Measurements from ENCODE around the gene ZNF101.
"Not testable (repeated sequence)": the region's sequence is repeated elsewhere in the genome, so short reads cannot be mapped to it uniquely, and the experiment has no call there.

ZNF101 gene

DNA sequence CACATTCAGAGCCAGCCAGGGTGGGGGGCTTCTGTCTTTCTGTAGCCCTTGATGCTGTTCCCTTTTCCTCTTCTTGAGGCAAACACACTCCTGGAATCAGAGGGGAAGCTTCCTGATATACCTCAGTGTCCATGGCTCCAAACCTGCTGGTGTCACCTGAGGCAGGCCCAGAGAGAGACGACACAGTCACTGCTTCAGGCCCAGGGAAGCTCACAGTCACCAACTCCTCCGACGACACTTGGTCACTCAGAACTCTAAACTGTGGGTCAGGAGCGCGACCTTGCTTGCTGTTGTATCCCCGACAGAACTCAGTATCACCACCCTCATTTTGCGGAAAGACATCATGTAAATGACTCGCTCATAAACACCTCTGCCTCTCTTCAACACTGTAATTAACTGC lies 6.3 kb upstream of the ZNF101 start:
- no peak for DNase-seq

DNA sequence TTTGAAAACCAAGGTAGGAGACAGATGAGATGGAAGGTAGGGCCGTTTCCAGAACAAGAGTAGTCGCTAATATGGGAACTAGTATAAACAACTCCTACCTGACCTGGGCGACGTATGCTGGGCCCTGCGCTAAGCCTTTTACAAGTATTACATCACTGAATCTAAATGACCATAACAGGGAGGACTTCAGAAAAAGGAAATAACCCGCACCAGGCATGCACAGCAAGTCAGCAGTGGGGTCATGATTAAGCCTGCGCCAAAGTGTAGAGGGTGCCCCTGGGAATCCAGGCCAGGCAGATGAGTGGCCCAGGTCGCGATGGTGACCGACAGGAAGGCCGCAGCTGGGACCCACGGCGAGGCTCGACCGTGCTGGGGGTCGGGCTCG lies 5.8 kb upstream of the ZNF101 start:
- no peak for DNase-seq

DNA sequence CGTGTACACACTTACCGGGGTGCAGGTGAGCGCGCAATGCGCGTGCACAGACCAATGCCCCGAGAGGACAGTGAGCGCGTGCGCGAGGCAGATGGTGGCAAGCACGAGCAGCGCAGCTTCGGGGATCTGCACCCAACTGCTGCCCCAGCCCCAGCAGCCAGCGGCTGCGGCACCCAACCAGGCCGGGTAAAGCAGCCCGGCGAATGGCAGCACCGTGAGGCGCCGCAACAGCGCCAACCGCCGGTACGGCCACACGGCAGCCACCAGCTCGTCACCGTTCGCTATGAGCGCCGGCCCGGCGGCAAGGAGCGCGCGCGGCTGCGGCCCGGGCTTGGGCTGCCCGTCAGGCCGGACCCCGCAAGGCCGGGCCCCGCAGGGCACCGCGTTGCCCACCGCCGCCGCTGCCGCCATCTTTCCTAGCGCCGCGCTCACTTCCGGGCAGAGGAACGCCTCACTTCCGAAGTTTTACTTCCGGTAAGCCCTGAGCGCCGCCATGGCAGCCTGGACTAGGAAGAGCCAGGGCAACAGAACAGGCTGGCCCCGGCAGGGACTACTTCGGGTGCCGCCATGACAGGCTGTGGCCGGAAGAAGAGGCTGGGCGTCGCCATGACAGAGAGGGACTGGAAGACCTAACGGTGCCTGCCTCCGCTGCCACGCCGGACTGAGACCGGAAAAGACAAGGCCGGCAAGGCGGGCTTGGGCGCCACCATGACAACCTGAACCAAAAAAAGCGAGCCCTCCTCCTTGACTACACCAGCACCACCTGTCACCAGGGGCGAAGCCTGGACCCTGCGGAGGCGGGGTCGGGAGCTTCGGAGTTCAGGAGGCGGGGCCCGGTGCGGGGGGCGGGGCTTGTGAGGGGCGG lies 5.2 kb upstream of the ZNF101 start, which contains the start of gene ATP13A1:
ATP13A1 (minus strand) TSS at position 421 of the 865 bp plus-strand sequence; CDS start at position 411, 10 bp downstream.
- peak; percentile 88 for DNase-seq

DNA sequence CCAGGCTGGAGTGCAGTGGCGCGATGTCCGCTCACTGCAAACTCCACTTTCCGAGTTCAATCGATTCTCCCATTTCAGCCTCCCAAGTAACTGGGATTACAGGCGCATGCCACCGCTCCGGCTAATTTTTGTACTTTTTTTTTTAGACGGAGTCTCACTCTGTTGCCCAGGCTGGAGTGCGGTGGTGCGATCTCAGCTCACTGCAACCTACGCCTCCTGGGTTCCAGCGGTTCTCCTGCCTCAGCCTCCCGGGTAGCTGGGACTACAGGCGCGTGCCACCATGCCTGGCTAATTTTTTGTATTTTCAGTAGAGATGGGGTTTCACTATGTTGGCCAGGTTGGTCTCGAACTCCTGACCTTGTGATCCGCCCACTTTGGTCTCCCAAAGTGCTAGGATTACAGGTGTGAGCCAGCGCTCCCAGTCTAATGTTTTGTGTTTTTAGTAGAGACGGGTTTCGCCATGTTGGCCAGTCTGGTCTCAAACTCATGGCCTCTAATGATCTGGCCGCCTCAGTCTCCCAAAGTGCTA lies 3.2 kb upstream of the ZNF101 start:
- not testable (repeated sequence) for DNase-seq

DNA sequence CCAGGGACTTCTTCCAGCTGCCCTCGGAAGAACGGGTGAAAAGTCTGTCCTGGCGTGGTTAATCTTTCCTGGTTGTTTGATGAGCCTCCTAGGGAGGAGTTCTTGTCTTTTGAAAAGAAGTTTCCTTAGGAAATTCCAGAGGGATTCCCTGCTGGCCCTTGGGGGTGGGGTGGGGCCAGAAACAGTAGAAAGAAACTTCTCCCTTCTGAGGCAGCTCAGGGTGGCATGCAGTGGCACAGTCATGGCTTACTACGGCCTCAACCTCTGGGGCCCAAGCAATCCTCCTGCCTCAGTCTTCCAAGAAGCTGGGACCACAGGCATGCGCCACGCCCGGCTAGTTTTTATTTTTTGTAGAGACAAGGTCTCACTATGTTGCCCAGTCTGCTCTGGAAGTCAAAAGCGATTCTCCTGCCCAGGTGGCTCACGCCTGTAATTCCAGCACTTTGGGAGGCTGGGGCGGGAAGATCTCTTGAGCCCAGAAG lies 1.5 kb downstream of the ZNF101 start:
- no peak for DNase-seq

DNA sequence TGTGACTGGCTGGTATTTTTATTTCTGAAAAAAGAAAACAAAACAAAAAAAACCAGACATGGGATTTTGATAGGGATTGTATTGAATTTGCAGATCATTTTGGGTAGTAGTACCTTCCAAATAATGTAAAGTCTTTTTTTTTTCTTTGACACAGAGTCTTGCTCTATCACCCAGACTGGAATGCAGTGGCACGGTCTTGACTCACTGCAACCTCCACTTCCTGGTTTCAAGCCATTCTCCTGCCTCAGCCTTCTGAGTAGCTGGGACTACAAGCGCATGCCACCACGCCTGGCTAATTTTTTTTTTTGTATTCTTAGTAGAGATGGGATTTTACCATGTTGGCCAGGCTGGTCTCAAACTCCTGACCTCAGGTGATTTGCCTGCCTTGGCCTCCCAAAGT lies 4.2 kb downstream of the ZNF101 start:
- DNase-seq: no peak

DNA sequence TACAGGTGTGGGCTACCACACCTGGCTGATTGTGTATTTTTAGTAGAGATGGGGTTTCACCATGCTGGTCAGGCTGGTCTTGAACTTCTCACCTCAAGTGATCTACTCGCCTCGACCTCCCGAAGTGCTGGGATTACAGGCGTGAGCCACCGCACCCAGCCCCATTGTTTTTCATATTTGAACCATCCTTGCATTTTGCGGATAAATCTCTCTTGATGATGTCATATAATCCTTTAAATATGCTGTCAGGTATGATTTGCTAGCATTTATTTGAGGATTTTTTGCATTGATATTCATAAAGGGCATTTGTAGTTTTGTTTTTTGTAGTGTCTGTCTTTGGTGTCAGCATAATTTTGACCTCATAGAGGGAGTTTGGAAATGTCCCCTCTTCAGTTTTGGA lies 5.7 kb downstream of the ZNF101 start:
- DNase-seq: no peak

DNA sequence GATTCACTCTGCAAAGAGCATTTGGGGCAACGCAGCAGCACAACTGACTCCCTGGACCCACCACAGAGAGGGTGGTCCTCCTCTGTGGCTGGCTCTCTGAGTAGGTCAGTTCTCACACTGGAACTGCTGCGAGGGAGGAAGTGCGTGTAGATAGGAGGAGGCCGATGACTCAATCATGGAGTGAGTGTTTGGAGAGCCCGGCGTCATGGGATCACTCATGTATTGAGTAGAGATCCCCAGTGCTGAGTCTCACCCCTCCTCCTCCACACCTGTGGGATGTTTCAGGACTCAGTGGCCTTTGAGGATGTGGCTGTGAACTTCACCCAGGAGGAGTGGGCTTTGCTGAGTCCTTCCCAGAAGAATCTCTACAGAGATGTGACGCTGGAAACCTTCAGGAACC lies 8.9 kb downstream of the ZNF101 start:
- no peak for DNase-seq

DNA sequence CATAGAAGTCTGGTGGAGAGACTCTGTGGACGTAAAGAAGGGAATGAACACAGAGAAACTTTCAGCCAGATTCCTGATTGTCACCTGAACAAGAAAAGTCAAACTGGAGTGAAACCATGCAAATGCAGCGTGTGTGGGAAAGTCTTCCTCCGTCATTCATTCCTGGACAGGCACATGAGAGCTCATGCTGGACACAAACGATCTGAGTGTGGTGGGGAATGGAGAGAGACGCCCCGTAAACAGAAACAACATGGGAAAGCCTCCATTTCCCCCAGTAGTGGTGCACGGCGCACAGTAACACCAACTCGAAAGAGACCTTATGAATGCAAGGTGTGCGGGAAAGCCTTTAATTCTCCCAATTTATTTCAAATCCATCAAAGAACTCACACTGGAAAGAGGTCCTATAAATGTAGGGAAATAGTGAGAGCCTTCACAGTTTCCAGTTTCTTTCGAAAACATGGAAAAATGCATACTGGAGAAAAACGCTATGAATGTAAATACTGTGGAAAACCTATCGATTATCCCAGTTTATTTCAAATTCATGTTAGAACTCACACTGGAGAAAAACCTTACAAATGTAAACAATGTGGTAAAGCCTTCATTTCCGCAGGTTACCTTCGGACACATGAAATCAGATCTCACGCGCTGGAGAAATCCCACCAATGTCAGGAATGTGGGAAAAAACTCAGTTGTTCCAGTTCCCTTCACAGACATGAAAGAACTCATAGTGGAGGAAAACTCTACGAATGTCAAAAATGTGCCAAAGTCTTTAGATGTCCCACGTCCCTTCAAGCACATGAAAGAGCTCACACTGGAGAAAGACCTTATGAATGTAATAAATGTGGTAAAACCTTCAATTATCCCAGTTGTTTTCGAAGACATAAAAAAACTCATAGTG lies 10.8 kb downstream of the ZNF101 start:
- DNase-seq: no peak

DNA sequence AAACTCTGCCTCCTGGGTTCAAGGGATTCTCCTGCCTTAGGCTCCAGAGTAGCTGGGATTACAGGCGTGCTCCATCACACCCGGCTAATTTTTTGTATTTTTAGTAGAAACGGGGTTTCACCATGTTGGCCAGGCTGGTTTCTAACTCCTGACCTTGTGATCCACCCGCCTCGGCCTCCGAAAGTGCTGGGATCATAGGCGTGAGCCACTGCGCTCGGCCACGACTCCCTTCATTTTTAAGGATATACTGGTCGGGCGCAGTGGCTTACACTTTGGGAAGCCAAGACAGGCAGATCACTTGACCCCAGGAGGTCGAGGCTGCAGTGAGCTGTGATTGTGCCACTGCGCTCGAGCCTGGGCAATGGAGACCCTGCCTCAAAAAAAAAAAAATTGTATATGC lies 17.5 kb downstream of the ZNF101 start:
- DNase-seq: not testable (repeated sequence)

DNA sequence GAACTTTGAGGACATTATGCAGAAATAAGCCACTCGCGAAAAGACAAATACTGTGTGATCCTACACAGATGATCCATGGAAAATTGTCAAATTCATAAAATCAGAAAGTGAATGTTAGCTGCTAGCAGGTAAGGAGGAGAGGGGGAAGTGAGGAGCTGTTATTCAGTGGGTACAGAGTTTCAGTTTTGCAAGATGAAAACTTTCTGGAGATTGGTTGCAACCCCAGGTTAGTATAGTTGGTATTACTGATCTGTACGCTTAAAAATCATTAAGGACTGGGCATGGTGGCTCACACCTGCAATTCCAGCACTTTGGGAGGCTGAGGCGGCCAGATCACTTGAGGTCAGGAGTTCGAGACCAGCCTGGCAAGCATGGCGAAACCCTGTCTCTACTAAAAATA lies 17.9 kb downstream of the ZNF101 start:
- DNase-seq: no peak

DNA sequence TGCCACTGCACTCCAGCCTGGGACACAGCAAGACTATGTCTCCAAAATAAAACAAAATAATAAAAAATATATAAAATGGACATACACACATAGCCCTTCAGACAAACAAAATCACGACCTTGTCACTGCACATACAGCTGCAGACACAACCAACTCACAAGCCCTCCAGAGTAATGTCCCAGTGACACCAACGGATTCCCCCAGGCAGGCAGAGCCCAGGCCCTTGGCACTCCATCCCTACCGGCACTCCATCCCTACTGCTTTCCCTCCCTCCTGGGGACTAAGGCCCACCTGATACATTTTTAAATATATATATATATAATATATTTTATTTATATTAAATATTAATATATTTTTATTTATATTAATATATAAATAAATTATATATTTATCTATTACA lies 18.5 kb downstream of the ZNF101 start:
- DNase-seq: no peak

DNA sequence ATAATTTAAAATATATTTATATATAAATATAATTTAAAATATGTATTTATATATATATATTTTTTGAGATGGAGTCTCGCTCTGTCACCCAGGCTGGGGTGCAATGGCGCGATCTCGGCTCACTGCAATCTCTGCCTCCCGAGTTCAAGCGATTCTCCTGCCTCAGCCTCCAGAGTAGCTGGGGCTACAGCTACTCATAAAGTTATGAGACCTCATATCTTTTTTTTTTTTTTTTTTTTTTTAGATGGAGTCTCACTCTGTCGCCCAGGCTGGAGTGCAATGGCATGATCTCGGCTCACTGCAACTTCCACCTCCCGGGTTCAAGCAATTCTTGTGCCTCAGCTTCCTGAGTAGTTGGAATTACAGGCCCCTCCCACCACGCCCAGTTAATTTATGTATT lies 20.4 kb downstream of the ZNF101 start:
- DNase-seq: not testable (repeated sequence)

DNA sequence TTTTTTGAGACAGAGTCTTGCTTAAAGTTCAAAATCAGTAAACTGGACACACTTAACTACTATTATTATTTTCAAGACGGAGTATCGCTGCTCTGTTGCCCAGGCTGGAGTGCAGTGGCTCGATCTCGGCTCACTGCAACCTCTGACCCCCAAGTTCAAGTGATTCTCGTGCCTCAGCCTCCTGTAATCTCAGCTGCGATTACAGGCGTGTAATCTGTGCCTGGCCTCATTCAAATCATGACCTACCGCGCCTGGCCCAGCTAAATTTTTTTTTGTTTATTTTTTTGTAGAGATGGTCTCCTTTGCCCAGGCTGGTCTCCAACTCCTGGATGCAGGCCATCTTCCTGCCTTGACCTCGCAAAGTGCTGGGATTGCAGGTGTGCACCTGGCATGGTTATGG lies 23.0 kb downstream of the ZNF101 start:
- no peak for DNase-seq

DNA sequence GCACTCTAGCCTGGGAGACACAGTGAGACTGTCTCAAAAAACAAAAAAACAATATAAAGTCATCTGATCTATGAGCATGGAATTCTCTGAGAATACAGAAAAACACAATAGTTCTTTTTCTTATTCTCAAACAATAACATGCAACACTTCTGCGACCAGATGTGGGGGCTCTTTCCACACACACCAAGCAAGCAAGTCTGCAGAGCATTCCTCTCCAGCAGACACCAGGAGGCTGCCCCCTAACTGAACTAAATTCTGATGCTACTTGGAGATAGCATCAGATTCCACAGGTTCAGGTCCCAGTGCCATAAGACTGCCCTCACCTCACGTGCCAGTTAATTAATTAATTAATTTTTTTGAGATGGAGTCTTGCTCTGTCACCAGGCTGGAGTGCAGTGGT lies 27.7 kb downstream of the ZNF101 start:
- no peak for DNase-seq

DNA sequence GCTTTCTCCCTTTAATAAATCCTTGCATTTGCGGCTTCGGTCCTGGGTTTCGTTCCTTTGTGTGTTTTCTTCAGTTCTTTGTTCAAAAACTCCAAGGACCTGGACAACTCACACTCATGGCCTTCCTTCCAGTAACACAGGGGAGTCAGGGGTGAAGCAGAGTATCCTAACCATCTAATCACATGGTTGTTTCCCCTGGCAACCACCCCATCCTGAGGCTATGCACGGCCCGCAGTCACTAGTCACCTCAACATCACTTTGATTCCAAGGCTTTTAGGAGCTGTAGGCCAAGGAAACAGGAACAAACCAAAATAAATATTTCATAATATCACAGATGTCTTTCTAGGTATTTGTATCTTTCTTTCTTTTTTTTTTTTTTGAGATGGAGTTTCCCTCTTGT lies 28.9 kb downstream of the ZNF101 start:
- DNase-seq: no peak

DNA sequence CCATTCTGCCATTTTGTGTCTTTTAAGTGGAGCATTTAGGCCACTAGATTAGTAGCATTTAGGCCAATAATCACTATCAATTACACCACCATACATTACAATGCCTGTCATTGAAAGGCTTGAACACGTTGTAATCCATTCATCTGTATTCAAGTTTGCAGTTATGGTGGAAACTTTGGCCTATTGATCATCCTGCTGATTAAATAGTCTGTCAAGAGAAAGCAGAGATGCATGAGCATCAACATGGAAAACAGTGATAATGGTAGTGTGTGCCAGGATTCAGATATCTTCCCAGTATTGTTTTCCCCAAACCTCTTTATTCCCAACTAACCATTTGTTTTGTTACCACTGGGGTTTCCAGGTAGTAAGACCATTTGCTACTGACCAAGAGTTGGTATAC lies 31.9 kb downstream of the ZNF101 start:
- not testable (repeated sequence) for DNase-seq

DNA sequence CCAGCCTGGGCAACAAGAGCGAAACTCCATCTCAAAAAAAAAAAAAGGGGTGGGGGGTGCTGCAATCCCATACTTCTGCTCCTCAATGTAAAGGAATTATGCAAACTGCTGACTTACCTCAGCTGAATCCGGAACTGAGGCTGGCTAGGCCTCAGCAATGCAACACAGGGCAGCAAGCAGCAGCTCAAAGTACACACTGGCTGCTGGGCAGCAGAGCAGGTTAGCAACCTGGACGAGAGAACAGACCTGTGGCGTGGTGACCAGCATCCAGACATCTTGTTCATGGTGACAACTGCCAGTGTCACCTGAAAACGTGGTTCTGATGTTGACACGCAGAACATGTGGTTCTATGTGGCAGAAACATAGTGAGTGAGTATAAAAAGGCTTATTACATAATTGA lies 36.2 kb downstream of the ZNF101 start:
- no peak for DNase-seq

DNA sequence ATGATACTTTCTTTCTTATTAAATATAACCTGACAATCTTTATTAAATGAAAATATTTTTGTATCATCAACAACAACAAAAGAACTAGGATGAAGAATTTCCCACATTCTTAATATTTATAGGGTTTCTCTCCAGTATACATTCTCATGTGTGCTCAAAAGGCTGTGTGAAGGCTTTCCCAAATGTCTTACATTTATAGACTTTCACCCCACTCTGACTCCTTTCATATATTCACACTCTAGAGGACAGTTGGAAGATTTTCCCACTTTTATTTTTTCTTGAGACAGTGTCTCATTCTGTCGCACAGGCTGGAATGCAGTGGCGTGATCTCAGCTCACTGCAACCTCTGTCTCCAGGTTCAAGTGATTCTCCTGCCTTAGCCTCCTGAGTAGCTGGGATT lies 41.9 kb downstream of the ZNF101 start:
- DNase-seq: no peak

DNA sequence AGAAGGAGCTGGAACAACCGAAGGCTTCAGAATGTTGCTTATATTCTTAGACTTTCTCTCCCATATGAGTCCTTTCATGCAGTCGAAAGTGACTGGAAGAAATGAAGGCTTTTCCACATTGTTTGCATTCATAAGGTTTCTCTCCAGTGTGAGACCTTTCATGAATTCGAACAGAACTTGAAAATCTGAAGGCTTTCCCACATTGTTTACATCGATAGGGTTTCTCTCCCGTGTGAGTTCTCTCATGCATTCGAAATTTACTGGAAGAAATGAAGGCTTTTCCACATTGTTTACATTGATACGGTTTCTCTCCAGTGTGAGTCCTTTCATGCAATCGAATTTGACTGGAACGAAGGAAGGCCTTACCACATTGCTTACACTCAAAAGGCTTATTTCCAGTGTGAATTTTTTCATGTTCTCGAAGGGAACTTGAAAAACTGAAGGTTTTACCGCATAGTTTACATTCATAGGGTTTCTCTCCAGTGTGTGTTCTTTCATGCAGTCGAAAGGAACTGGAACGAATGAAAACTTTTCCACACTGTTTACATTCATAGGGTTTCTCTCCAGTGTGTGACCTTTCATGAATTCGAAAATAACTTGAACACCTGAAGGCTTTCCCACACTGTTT lies 42.8 kb downstream of the ZNF101 start:
- no peak for DNase-seq

DNA sequence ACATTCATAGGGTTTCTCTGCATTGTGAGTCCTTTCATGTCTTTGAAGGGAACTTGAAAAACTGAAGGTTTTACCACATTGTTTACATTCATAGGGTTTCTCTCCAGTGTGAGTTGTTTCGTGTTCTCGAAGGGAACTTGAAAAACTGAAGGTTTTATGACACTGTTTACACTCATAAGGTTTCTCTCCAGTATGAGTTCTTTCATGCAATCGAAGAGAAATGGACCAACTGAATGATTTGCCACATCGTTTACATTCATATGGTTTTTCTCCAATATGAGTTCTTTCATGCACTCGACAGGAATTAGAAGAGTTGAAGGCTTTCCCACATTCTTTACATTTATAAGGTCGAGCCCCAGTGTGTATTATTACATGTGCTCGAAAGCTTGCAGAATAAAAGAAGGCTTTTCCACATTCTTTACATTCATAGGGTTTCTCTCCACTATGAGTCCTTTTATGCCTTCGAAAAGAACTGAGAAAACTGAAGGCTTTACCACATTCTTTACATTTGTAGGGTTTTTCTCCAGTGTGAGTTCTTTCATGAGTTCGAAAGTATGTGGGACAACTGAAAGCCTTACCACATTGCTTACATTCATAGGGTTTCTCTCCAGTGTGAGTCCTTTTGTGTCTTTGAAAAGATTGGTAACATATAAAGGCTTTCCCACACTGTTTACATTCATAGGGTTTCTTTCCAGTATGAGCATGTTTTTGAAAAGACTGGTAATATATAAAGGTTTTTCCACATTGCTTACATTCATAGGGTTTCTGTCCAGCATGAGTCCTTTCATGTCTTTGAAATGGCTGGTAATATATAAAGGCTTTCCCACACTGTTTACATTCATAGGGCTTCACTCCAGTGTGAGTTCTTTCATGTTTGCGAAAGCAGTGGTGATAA lies 43.5 kb downstream of the ZNF101 start:
- no peak for DNase-seq

DNA sequence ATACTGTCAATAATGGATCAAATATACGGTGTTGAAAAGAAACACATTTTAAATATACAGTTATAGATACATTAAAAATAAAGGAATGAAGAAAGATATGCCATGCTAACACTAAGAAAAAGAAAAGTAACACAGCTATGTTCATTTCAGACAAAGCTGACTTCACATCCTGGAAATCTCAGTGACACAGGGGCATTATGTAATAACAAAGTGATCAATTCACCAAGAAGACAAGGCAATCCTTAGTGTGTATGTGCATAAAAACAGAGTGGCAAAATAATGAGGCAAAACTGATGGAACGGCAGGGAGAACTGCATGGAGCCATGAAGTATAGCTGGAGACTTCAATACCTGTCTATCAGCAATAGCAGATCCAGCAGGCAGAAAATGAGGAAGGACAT lies 51.2 kb downstream of the ZNF101 start:
- no peak for DNase-seq

Measured in T-helper 9 cell (primary cell).